Gastroesophageal sphincter (tissue), 3 donors: ENCODE data around the gene TP53TG5.
"Not testable (repeated sequence)": the region's sequence is repeated elsewhere in the genome, so short reads cannot be mapped to it uniquely, and the experiment has no call there.

Source experiments
- CTCF ChIP-seq, 4 experiments: fragments of 200-600 bp in 2 of 4; fragments of 450-650 bp in 2 of 4; sonication (generic) in 1 of 4; IDR thresholded peaks; one replicate each; pipeline ENCODE4 v1.5.1; 2017 to 2019; ENCODE audit warnings: antibody characterized with exemption in 4 of 4, mild to moderate bottlenecking in 2 of 4, moderate library complexity in 2 of 4
- POLR2A ChIP-seq, 2 donors: fragments of 450-650 bp; IDR thresholded peaks; one replicate each; pipeline ENCODE4 v1.6.1; 2017; ENCODE audit warnings: antibody characterized with exemption in 2 of 2, mild to moderate bottlenecking in 2 of 2, moderate library complexity in 1 of 2
- POLR2AphosphoS5 ChIP-seq: sonication (generic); formaldehyde crosslinking; IDR thresholded peaks from one replicate; pipeline ENCODE4 v1.6.1; 2017; ENCODE audit warnings: antibody characterized with exemption

- not testable (repeated sequence) for TF ChIP-seq CTCF (IDR thresholded peaks at IDR 0.05); POLR2AphosphoS5; POLR2A (IDR thresholded peaks at IDR 0.05)
These were observed 27.3 kb downstream of the TP53TG5 start for GRCh38 chr20:45350795-45351194.
